ENCODE measurements around the gene SRGAP3. TPM values are rescaled to one million over a fixed set of nuclear protein-coding genes. Genes with fewer than 3 reads are reported as not detected.

SRGAP3 gene
- total RNA-seq, 1 experiment from 2014 or later: 17.9 TPM

DNA sequence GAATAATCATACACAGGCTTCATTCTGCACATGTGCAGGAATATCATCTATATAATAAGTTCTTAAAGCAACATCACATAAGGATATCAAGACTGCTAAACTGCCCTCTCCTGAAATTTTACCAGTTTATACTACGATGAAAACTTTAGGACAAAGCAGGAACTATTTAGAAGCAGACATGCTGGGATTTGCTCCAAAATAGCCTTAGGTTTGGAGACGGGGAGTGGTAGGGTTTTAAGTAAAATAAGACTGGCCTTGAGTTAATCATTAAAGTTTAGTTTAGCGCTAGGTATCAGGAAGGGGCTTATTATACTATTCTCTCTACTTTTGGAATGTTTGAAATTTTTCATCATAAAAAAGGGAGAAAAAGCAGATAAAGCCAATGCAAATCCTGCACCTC is 115.8 kb downstream of the SRGAP3 start:
- ATAC-seq: no peak
- H3K9me3 Mint-ChIP-seq: no peaks in the 10 kb centered on the region
- H3K27ac Mint-ChIP-seq: no peak overlapping the region
- no peak overlapping the region for H3K4me3 Mint-ChIP-seq
- no peak for DNase-seq (ENCODE audit: low spot score)
- ChIA-PET CTCF (no interaction called here), POLR2A (no interaction called here)
- TF ChIP-seq, protein P1, sequence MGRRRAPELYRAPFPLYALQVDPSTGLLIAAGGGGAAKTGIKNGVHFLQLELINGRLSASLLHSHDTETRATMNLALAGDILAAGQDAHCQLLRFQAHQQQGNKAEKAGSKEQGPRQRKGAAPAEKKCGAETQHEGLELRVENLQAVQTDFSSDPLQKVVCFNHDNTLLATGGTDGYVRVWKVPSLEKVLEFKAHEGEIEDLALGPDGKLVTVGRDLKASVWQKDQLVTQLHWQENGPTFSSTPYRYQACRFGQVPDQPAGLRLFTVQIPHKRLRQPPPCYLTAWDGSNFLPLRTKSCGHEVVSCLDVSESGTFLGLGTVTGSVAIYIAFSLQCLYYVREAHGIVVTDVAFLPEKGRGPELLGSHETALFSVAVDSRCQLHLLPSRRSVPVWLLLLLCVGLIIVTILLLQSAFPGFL (CRISPR knock-in tag; IDR thresholded peaks at IDR 0.05; ENCODE audit: borderline replicate concordance): no peak
- no peak for TF ChIP-seq RORB (CRISPR knock-in tag; IDR thresholded peaks at IDR 0.05)
- no peak for TF ChIP-seq ELF4 (CRISPR knock-in tag; IDR thresholded peaks at IDR 0.05; ENCODE audit: low read depth)
- TF ChIP-seq, protein P2, sequence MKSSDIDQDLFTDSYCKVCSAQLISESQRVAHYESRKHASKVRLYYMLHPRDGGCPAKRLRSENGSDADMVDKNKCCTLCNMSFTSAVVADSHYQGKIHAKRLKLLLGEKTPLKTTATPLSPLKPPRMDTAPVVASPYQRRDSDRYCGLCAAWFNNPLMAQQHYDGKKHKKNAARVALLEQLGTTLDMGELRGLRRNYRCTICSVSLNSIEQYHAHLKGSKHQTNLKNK (CRISPR knock-in tag; IDR thresholded peaks at IDR 0.05): no peak
- no peak for TF ChIP-seq SP1 (CRISPR knock-in tag; conservative IDR thresholded peaks at IDR 0.05)
- no peak for TF ChIP-seq PRRX2 (CRISPR knock-in tag; IDR thresholded peaks at IDR 0.05)
- no peak for TF ChIP-seq ZNF219 (CRISPR knock-in tag; IDR thresholded peaks at IDR 0.05; ENCODE audit: borderline replicate concordance)
- TF ChIP-seq, protein P3, sequence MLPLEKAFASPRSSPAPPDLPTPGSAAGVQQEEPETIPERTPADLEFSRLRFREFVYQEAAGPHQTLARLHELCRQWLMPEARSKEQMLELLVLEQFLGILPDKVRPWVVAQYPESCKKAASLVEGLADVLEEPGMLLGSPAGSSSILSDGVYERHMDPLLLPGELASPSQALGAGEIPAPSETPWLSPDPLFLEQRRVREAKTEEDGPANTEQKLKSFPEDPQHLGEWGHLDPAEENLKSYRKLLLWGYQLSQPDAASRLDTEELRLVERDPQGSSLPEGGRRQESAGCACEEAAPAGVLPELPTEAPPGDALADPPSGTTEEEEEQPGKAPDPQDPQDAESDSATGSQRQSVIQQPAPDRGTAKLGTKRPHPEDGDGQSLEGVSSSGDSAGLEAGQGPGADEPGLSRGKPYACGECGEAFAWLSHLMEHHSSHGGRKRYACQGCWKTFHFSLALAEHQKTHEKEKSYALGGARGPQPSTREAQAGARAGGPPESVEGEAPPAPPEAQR (CRISPR knock-in tag; IDR thresholded peaks at IDR 0.05): no peak
- TF ChIP-seq ZNF263 (CRISPR knock-in tag; IDR thresholded peaks at IDR 0.05; ENCODE audit: low read depth): no peak
- no peak for TF ChIP-seq TEAD1 (CRISPR knock-in tag; IDR thresholded peaks at IDR 0.05)
- TF ChIP-seq, protein P4, sequence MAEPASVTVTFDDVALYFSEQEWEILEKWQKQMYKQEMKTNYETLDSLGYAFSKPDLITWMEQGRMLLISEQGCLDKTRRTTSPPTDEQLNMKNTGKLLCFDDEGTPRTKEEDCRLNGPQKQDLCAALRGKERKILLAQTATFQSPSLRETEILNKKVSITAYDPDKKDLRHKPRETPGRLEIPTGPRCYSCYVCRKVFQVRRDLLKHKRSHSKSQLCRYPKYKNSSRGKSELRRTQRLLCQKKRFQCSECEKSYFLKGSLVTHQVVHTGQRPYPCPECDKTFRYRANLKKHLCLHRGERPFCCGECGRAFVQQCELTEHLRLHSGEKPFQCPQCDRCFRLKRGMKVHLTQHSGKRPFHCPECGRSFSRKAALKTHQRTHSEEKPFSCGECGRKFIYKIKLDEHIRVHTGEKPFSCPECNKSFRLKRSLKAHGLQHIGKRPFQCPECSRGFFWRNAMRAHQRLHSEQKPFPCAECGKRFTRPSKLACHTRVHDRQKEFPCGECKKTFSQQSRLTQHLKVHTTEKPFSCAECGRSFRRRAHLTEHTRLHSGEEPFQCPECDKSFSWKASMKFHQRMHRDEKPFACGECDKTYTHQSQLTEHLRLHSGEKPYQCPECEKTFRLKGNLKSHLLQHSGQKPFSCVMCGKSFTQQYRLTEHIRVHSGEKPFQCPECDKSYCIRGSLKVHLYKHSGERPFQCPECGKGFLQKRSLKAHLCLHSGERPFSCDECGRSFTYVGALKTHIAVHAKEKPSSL (CRISPR knock-in tag; conservative IDR thresholded peaks at IDR 0.05): no peak
- TF ChIP-seq, protein P5, sequence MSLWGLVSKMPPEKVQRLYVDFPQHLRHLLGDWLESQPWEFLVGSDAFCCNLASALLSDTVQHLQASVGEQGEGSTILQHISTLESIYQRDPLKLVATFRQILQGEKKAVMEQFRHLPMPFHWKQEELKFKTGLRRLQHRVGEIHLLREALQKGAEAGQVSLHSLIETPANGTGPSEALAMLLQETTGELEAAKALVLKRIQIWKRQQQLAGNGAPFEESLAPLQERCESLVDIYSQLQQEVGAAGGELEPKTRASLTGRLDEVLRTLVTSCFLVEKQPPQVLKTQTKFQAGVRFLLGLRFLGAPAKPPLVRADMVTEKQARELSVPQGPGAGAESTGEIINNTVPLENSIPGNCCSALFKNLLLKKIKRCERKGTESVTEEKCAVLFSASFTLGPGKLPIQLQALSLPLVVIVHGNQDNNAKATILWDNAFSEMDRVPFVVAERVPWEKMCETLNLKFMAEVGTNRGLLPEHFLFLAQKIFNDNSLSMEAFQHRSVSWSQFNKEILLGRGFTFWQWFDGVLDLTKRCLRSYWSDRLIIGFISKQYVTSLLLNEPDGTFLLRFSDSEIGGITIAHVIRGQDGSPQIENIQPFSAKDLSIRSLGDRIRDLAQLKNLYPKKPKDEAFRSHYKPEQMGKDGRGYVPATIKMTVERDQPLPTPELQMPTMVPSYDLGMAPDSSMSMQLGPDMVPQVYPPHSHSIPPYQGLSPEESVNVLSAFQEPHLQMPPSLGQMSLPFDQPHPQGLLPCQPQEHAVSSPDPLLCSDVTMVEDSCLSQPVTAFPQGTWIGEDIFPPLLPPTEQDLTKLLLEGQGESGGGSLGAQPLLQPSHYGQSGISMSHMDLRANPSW (CRISPR knock-in tag; conservative IDR thresholded peaks at IDR 0.05; ENCODE audit: low read depth): no peak
- TF ChIP-seq ZNF121 (CRISPR knock-in tag; IDR thresholded peaks at IDR 0.05): no peak
- TF ChIP-seq, protein P6, sequence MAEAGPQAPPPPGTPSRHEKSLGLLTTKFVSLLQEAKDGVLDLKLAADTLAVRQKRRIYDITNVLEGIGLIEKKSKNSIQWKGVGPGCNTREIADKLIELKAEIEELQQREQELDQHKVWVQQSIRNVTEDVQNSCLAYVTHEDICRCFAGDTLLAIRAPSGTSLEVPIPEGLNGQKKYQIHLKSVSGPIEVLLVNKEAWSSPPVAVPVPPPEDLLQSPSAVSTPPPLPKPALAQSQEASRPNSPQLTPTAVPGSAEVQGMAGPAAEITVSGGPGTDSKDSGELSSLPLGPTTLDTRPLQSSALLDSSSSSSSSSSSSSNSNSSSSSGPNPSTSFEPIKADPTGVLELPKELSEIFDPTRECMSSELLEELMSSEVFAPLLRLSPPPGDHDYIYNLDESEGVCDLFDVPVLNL (CRISPR knock-in tag; IDR thresholded peaks at IDR 0.05; ENCODE audit: borderline replicate concordance, low read depth): no peak
- peaks cover 17% of the 10 kb centered on the region for H3K4me1 Mint-ChIP-seq
- H3K36me3 Mint-ChIP-seq: no peaks in the 10 kb centered on the region
- peaks cover 22% of the 10 kb centered on the region for H3K27me3 Mint-ChIP-seq (ENCODE audit: low read depth)

Measured in WTC11 (cell line).